Stimulated activated CD4-positive, alpha-beta T cell treated with anti-CD3 and anti-CD28 coated beads, Interleukin-15, amount 100 ng/mL, for 48 hours (primary cell): ENCODE measurements around the gene KIAA1191.
A peak's percentile ranks its signal among the peaks of the same experiment; 100 is the strongest.
"Not testable (repeated sequence)": the region's sequence is repeated elsewhere in the genome, so short reads cannot be mapped to it uniquely, and the experiment has no call there.

ENCODE experiments used
- DNase-seq, 2 donors: peaks; one replicate each; pipeline ENCODE4 v3.0.0-alpha.2; 2020; ENCODE audit warnings: low read depth in 2 of 2

Gene KIAA1191, protein sequence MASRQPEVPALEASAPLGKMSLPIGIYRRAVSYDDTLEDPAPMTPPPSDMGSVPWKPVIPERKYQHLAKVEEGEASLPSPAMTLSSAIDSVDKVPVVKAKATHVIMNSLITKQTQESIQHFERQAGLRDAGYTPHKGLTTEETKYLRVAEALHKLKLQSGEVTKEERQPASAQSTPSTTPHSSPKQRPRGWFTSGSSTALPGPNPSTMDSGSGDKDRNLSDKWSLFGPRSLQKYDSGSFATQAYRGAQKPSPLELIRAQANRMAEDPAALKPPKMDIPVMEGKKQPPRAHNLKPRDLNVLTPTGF

DNA sequence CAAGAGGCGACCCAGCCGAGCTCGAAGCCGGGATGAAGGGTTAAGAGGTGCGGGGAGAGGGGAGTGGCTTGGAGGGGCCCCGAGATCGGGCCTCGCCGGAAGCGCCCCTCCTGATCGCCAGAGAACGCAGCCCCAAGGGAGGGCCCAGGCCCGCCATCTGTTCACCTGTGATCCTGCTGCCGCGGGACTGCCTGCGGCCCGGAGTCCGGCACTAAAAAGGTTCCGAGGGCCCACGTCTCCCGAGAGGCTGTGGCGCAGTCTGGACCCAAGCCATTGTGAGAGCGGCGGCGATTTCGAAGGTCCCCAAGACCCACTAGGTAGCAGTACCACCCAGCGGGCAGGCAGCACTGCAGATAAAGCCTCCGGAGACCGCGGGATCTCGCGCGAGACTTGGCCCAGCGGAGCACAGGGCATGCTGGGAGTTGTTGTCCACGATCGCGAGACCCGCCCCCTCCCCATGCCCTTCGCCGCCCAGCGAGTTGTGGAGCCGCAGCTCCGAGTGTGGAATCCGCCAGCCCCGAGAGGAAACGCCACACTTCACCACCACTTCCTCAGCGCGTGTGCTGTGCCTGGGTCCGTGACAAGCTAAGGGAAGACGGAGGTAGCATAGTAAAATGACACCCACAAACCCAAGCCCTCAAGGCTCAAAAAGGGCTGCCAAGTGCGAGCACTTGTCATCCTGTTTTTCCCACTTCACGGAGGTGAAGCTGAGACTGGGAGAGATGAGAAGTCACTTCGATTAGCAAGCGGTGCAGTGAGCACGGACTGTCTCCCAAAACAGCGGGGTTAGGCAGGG lies at the start of gene KIAA1191:
Gene KIAA1191, minus strand, starts transcription at position 328 of the 796 bp plus-strand sequence. CDS start 2,256 bp downstream, outside the sequence.
- peak; percentile 89 to 92 for DNase-seq

DNA sequence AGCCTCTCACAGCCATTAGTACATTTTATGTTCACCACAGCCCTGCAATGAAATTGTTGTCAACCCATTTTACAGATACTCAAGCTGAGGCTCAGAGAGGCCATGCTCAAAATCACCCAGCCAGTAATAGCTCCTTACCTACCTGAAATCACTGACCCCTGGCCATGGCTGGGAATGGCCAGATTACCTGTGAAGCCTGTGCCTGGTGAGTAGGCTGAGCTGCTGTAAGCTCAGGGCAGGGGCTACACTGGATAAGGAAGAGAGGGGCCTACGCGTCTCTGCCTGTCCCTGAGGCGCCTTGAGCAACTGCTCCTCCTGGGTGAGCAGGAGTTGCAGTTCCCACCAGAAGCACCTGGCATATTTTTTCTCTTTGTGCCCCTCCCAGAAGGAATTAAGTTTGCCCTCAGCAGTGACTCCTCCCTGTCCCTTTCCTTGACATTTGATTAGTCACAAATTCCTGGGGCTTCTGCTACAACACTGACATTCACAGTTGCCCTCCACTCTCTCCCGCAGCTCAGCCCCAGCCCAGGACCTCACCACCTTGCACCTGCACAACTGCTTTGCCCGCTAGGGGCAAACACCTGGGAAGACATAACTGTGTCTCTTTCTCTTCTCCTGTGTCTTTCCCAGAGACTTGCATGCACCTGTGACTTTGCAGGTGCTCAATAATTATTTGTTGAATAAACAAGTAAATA lies 49.1 kb upstream of the KIAA1191 start:
- DNase-seq, result no peak

DNA sequence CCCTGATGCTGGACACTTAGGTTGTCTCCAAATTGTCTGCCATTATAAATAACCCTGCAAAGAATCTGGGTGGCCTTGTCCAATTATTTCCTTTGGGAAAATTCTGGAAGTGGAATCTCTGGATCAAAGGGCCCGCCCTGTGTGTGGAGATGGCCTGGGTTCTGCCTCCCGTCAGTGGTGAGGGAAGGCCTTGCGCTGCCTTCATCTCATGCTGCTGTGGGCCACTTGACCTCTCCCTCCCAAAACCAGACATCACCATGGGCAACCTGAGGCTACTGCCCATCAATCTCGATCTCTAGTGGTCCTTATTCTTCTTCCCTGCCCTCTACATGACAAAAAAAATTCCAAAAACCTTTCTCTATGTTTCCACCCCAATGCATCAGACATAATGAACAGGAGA lies 48.2 kb upstream of the KIAA1191 start:
- no peak for DNase-seq

DNA sequence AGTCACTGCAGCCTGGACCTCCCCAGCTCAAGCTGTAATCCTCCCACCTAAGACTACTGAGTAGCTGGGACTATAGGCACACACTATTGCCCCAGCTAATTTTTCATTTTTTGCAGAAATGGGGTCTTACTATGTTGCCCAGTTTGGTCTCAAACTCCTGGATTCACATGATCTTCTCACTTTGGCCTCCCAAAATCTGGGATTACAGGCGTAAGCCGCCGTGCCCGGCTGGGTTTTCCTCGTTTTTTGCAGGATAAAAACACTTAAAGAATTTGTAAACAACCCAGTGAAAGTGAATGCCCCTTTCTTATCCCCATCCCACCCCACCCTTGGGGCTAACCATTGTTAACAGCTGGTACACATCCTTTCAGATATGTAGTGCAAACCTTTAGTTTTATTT lies 47.0 kb upstream of the KIAA1191 start:
- no peak for DNase-seq

DNA sequence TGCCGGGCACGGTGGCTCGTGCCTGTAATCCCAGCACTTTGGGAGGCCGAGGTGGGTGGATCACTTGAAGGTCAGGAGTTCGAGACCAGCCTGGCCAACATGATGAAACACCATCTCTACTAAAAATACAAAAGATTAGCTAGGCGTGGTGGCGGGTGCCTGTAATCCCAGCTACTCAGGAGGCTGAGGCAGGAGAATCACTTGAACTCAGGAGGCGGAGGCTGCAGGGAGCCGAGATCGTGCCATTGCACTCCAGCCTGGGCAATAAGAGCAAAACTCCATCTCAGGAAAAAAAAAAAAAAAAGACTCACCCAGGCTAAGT lies 46.6 kb upstream of the KIAA1191 start:
- DNase-seq, result not testable (repeated sequence)

DNA sequence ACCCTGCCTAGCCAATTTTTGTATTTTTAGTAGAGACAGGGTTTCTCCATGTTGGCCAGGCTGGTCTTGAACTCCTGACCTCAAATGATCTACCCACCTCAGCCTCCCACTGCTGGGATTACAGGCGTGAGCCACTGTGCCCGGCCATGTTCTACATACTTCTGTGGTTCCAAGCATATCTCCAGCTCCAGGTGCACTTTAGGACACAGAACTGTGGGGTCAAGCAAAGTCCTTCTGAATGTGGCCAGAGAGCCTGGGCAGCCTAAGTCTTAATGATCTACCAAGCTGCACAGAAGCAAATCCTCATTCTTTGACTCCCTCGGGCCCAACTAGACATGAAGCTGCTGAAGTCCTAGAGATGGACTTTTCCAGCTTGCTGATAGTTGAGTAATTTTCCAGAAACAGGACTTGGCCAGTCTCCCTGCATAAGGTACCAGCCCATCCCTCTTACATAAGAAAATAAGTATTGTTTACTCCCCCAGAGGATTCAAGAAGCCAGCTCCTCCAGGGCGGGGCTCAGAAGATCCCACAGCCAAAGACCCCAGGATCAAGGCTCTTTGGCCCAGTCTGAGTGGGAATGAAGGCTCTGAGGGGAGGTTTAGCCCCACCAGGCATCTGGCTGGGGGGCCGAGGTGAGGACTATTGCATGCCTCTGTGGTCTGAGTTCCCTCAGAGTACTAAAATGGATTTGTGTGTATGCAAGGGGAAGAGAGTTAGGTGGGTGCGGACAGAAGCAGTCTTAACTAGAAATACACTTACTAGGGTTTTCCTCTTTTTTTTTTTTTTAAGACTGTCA lies 46.1 kb upstream of the KIAA1191 start:
- no peak for DNase-seq

DNA sequence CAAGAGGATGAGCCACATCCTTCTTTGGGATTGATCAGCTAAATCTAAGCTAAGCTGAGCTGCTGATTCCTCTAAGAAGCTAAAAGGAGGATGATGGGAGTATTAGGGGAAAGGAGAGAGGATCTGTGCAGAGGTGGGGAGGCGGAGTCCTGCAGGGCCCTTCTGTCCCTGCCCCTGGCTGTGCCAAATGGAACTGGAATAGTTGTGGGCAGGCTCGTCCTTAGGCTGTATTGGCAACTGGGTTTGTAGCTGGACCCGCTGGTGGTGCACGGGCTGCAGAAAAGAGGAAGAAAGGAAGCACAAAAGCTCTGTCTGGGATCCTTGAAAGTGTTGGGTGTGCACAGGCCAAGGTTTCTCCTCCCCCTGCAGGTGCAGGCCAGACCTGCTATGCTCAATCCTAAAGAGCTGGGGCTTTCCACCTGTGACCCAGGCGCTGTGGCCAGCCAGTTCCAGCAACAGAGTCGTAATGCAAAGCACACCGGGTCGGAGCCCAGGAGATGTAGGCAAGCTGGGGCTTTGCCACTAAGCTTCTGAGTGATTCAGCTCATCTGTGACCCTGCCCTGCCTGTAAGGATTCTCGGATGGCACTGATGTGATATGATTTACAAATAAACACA lies 45.0 kb upstream of the KIAA1191 start:
- DNase-seq, result no peak

DNA sequence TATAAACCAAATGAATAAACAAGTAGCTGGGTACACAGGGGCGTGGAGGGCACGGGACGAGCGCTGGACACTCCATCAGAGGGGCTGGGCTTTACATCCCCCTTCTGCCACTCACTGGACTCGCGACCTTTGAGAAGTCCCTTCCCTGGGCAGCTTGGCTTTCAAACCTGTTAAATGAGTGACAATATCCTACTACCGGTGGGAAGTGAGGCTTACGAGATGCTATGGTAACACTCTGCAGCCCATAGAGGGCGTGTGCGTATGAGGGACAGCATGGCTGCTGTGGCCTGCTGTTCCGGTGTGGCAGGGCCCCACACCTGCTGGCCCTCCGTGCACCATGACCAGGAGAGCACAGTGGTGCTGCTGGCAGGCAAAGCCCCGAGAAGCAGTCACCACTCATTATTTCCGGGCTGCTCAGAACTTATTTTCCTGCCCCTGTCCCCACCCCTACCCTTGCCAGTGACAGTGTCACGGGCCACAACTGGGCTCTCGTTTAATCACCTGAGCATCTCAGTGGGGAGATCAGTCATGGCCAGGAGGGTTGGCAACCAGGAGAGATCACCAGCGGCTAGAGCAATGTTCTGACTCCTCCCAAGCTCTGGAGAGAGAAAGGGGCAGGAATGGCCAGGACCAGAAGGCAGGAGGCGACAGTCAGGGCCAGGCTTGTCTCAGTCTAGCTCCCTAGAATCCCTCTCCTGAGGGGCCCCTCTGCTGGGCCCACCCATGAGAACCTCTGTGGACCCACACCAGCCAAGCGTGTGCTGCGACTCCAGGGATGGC lies 44.3 kb upstream of the KIAA1191 start:
- no peak for DNase-seq

DNA sequence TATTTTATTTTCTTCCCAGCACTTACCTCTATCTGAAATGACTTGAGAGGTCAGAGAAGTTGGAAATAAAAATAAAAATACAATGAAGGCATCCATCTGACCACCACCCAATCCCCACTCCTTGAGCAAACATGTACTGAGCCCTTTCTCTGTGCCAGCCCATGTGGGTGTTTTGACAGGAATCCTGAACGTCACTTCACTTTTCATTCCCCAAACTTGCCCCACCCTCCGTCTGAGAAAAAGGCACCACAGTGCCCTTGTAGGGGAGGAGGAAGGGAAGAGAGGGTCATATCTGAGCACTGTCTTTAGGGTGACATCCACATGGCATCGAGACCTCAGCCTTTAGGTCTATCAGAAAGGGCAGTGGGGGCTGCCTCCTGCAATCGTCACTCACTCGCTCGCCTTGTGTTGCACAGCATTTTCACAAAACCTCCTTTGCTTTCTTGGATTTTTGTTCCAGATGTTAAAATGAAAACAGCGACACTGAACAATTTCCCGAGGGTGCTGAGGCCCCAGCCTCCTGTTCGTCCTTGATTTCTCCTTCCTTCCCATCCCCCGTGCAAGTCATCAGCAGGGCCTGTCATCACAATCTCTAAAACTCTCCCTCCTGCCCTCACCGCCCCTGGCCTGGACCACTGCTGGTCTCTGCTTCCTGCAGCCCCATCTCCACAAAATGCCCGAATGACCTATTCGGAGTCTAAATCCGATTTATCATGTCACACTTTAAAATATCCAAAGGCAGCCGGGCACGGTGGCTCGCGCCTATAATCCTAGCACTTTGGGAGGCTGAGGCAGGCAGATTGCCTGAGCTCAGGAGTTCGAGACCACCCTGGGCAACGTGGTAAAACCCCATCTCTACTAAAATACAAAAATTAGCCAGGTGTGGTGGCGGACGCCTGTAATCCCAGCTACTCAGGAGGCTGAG lies 40.0 kb upstream of the KIAA1191 start:
- DNase-seq, result no peak

DNA sequence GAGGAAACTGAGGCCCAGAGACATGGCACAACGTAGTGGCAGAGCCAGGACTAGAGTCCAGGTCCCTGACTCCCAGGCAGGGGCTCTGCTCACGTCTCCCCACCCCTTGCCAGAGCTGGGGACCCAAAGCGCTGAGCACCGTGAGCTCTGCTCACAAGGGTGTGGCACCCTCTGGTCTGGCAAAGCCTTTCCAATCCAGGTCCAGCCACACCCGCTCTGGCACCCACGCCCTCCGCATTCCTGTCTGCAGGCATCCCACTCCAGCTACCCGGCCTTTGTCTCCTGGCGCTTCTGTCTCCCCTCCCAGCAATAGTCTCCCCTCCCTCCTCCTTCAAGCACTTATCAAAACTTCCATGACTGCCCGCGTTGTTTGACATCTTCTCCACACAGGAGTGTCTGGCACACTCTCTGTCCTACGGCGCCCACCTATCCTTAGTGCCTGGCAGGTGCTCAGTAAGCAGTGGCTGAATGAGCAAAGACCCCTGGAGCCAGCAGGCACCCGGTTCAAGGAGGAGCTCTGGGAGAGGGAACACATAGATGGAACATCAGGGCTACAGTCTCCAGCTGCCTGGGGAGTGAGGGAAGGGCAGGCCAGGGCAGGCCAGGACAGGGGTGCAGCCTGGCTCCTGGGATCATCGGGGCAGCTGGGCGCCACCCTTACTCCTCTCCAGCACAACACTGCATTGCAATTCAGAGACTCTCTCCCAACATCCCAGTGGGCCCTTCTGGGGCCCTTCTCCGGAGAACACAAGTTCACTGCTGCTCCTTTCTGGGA lies 39.0 kb upstream of the KIAA1191 start:
- no peak for DNase-seq

DNA sequence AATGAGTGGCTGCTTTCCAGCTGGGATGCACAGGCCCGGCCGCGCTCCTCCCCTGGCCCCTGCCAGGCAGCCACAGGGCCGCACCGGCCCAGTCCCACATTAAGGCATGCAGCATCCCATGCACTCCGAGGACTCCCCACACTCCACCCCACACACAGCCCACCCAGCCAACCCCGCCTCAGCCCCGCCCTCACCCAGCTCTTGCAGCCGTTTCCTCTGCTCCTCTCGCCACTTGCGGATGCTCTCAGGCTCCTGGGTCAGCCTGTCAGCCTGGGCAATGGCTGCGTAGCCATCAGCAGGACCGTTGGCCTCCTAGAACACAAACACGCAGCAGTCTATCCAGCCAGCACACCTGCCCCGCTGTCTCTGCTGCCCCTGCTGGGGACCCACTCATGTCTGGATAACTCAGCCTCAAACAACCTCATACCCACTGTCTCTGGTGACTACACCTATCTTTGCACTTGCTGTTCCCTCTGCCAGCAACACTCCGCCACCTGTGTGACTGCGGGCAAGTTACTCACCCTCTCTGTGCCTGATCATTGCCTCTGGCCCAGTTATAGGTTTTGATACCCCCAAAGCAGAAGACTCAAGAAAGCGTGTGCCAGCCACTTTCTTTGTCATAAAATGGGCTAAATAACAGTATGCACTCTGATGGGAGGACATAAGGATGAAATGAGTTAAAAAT lies 36.3 kb upstream of the KIAA1191 start:
- DNase-seq, result no peak

DNA sequence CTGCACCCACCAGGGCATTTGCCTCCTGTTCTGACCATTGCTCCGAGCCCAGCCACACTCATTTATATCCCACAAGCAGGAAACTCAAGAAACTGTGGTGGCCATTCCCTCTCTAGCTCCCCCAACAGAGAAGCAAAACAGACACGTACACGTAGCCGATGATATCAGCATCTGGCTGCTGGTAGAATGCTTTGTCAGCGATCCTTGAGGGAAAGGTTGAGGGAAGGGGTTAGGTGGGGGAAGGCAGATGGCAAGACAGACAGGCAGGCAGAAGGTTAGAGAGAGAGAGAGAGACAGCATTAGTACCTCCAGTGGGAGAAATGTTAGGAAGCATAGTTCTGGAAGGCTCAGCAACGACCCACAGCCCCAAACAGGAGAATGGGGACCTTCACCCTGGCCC lies 34.8 kb upstream of the KIAA1191 start:
- no peak for DNase-seq

DNA sequence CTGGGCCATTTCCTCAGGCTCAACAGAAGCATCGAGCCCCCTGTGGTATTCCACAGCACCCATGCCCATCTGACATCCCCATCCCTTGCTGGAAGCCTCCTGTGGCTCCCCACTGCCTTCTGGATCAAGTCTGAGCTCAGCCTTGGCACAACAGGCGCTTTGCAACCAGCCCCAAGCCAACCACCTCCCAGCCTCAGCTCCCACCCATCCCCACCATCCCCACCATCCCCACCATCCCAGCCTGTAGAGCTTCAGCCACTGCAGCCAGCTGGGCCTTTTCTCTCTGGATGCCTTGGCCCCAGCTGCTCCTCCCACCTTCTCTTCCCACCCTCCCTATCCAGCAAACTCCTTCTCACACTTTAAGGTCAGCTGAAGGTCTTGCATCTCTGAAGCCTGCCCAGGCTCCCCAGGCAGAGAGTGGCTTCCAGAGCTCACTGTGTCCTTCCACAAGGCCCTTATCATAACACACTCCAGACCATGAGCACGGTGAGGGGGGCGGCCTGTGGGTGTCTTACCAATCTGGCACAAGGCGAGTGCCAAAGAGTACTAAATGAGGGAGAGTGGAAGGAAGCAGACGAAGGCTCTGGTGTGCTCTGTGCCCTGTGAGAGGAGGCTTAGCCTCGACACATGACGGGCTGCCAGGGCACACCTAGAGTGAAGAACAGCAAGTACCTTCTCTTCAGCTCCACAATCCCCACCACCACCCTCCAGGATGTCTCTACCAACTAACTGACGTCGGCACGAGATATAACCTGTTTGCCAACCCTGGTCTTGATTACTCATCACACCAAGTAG lies 33.5 kb upstream of the KIAA1191 start:
- DNase-seq, result no peak

DNA sequence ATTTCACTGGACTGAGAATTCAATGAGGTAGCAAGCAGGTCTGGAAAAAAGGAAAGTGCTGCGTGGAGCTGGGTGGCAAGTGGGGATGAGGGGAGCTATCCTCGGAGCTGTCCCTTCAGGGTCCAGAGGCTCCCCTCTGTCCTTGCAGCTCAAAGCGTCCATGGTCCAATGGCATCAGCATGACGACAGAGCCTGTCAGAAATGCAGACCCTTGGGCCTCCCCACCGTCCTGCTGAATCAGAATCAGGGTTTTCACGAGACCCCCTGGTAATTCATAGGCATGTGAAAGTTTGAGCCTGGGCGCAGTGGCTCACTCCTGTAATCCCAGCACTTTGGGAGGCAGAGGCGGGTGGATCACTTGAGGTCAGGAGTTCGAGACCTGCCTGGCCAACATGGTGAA lies 32.5 kb upstream of the KIAA1191 start:
- DNase-seq, result no peak

DNA sequence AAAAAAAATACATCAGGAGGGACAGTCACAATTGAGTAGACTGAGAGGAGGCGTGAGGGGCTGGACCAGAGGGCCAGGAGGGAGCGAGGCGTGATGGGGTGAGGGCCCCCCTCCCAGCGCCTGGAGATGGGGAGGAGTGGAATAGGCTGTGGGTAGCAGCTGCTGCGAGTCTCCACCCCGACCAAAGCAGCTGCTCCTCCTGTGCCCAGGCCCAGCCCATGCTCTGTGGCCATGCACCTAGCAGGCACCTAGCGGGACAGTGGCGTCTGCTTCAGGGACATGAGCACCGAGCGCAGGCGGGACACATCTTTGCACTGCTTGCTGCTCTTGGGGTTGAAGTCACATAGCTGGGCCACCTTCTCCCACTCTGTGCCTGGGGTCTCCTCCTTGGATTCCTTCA lies 31.0 kb upstream of the KIAA1191 start:
- no peak for DNase-seq

DNA sequence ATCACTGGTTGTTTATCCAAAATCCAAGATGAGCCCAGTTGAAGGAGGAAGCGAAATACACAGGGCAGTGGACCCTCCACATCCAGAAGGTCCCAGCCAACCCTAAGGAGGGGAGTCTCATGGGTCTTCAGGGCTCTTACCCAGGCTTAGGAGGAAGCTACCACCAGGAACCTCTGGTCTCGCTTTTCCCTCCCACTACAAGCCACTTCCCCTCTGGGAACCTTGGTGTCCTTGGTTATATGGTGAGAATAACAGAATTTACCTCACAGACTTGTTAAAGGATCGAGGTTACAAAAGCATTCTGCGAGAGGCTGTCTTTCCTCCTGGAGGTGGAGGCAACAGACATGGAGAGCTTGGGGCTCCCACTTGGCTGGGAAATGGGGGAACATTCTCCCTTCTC lies 30.4 kb upstream of the KIAA1191 start:
- no peak for DNase-seq

DNA sequence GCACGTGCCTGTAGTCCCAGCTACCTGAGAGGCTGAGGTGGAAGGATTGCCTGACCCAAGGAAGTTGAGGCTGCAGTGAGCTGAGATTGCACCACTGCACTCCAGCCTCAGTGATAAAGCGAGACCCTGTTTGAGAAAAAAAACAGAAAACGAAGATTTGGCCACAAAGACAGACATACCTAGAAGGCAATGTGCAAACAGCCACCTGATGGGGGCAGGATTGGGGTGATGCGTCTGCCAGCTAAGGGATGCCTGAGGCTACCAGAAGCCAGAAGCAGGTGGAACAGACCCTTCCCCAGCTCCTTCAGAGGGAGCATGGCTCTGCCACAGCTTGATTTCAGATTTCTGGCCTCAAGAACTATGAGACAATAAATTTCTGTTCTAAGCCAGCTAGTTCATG lies 29.9 kb upstream of the KIAA1191 start:
- DNase-seq, result no peak
